GM19397 (cell line): ENCODE results near the gene ACOT12.
"Not testable (repeated sequence)": the region's sequence is repeated elsewhere in the genome, so short reads cannot be mapped to it uniquely, and the experiment has no call there.

Experiments used
- ATAC-seq: cut with Tn5 transposase; IDR thresholded peaks from one replicate; pipeline ENCODE4 v1.9.1; 2021; ENCODE audit warnings: mild to moderate bottlenecking, moderate library complexity; ENCODE audit not compliant: unreplicated experiment

ACOT12 gene

DNA sequence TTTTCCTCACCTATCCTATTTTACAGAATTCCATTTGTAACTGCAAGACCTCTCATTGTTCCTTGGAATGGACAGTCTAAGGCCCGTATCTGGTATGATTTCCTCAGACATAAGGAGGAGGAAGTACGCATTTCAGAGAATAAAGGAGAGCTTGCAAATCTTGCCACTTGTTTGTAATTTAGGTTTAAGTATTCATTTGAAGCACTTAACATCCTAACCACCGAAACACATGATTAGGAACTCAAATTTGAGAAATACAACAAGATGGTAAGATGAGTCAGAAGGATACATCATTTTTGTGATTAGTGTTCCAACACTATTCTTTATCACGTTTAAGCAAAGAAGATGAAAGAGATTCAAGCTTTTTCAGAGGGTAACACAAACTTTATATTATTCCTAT is 96.4 kb downstream of the ACOT12 start:
- ATAC-seq: no peak

DNA sequence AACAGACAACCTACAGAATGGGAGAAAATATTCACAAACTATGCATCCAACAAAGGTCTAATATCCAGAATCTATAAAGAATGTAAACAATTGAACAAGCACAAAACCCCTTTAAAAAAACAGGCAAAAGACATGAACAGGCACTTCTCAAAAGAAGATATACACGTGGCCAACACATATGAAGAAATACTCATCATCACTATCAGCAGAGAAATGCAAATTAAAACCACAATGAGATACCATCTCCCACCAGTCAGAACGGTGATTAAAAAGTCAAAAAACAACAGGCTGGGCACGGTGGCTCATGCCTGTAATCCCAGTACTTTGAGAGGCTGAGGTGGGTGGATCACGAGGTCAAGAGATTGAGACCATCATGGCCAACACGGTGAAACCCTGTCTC is 99.9 kb downstream of the ACOT12 start:
- ATAC-seq: not testable (repeated sequence)

DNA sequence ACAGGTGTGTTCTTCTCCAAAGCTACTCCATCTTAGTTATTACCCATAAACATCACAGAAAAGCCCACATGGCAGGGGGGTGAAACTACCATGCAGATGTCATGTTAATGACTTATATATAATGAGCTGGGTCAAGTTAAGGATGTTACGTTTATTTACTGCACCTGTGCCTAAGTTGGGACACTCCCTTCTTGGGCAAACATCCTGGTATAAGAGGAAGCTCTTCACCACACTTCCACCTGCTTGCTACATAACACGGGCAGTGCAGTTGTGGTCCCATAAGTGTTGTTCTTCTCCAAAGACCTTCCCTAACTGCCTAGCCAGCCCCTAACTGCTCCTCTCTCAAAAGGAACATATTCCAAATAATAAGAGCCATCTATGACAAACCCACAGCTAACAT is 101.8 kb downstream of the ACOT12 start:
- ATAC-seq: no peak

DNA sequence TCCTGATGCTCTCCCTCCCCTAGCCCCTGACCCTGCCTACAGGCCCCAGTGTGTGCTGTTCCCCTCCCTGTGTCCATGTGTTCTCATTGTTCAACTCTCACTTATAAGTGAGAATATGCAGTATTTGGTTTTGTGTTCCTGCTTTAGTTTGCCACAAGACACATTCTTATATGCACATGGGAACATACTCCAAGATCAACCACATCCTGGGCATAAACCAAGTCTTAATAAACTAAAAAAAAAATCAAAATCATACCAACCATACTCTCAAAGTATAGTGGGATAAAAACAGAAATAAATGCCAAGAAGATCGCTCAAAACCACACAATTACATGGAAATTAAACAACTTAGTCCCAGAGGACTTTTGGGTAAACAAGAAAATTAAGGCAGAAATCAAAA is 103.8 kb downstream of the ACOT12 start:
- ATAC-seq: no peak

DNA sequence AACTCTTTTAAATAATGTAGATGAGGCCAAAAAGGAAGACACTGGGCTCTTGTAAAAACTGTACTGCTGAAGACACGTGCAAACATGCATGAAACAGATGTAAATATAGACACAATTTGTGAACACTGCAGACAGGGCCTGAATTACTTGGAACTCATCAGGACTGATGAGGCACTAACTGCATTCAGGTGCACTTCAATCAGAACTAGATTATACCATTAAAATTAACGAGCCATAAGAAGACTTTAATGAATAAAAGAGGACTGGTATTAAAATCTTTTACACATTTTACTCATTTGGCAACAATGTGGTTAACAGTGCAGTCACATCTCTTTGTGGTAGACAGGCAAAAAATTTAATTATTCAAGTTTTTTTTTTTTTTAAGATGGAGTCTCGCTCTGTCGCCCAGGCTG is 105.9 kb downstream of the ACOT12 start:
- ATAC-seq: no peak

DNA sequence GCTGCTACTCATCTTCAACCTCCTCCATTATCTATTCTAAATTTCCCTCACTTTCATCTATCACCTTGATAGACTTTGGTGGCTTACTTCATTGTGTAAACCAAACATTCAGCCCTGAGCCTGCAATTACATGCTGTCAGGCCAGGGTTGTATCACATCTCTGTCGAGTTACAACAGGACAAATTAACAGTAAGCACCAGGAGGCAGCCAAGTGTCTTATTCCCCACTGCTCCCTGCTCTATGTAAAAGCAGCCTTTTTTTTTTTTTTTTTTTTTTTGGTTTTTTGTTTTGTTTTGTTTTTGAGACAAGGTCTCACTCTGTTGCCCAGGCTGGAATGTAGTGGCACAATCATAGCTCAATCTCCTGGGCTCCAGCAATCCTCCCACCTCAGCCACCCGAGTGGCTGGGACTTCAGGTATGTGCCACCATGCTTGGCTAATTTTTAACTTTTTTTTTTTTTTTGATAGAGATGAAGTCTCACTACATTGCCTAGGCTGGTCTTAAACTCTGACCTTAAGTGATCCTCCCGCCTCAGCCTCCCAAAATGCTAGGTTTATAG is 107.8 kb downstream of the ACOT12 start:
- ATAC-seq: no peak

DNA sequence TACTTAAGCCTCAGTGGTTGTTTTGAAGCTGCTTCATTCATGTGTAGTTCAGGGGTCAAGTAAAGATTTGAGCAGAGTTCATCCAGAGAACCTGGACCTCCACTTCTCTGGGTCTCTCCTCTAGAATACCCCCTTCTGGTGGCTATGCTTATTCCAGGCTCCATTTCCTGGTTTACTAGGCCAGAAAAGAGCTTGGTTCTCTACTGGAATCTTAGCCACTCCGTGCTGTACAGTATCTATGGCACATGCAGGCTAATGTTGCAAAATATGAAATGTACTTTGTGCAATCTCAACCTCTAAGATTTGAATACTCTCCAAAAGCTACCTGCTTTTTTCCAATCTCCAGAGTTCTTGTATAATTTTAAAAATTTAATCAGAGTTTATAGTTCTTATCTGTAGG is 110.0 kb downstream of the ACOT12 start:
- ATAC-seq: no peak
